SH-SY5Y (cell line): ENCODE data around the gene TMEM53.

Experiments used
- GATA2 ChIP-seq: IDR thresholded peaks from 2 replicates; pipeline ENCODE4 v1.6.1; 2011; ENCODE audit warnings: mild to moderate bottlenecking, low read depth, low read length
- GATA3 ChIP-seq: IDR thresholded peaks from 2 replicates; pipeline ENCODE4 v1.6.1; 2011; ENCODE audit warnings: low read depth, mild to moderate bottlenecking, low read length, moderate library complexity

Gene TMEM53

DNA sequence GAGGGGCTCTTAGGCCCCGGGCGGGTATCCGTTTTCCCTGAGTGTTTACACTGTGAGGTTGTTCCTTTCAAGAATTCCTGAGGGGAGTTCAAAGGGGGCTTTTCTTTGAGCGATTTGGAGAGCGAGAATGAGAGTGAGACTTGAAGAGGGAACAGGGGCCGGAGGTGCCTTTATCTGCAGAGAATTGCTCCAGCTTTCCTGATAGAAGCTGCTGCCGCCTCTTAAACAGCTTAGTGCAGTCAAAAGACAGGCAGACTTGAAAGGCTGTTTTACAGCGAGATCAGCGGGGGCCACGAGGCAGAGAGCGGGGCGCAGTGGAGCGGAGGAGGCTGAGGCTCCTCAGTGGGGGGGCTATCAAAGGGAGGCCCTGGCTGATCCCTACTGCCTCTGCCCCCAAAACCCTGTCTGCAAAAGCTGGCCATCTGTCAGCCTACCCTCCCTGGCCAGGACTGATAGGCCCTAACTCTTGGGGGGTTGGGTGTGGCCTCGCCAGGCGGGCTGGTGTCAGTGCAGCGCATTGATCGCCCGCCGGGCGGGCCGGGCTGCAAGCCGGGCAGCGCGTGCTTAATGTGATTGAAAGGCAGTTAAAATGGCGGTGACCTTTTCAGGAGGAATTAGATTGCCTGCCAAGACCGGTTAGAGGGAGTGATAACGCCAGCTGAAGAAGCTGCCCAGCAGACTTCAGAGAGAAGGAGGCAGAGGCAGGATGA is 36.4 kb downstream of the TMEM53 start:
- TF ChIP-seq GATA2: no peak
- TF ChIP-seq GATA3: no peak

DNA sequence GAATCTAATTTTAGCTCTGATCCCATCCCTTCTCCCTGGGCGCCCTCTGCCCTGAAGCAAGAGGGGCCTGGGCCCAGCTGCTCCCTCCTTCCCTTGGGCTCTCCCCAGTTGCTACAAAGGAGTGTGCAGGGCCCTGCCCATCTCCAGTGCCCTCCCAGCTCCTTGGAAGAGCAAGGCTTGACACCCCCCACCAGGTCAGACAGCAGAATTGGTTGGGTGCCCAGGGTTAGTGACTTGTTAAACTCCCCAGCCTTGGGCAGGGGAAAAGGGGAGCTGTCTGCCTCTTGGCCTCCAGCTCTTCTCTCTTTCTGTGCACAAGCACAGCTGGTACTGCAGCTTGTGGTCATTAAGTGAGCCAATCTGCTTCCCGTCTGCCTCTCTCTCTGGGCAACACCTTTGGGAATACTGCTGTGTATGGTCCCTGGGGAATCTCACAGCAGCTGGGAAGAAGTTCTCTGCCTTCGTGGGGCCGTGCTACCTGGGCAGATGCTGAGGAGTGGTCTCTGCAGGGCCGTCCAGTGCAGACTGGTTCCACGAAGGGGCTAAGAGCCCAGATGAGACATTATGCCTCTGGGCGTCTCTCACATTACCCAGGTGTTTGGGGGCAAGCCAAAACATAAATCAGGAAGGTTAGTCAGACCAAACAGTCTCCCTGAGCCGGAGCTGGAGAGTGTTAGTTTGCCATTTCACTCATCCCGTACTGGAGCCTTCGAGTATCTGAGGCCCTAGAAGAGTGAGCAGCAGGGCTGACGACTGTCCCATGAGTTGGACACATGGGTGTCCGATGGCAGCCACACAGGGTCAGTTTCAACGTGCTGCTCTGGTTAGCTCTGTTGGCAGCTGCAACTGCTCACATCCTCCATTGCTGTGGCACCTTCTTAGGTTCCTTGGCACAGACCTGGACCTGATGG is 37.3 kb downstream of the TMEM53 start:
- TF ChIP-seq GATA3 (no peak), GATA2 (no peak)

DNA sequence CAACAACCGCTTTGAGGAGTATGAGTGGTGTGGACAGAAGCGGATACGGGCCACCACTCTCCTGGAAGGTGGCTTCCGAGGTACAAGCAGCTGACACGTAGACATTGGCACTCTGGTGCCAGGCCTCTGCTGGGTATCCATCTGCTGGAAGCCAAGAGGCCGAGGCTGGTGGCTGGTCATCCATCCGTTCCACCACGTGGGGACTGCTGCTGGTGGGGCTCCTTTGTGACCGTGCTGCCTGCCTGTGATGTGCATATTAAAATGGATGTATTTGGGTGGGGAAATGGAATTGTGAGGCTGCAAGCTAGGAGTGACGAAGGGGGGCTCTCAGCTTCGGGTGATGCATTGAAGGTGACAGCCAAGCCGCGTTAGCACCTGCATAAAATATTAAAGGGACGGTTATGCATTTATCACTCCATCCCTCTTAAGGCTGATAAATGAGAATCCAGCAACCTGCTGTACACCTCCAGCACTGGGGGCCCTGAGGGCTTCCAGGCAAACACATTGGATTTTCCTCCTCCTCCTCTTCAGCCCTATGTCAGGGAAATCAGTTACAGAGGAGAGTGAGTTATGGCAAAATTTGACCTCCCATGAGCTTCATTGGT is 38.1 kb downstream of the TMEM53 start:
- TF ChIP-seq GATA3 (no peak), GATA2 (no peak)

DNA sequence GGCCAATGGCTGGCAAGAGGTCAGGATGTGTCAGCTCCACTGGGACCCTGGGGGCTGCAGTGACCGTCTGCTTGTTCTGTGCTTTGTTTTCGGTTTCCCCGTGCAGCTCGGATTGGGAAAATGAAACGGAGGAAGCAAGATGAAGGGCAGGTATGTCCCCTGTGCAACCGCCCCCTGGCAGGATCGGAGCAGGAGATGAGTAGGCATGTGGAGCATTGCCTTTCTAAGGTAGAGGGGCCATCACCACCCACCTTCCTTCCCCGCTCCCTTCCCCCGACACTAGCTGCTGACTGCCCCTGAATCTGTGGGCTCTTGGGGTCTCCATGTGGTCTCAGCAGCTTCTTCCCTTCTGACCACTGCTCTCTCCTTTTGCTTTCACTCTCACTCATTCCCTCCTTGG is 38.8 kb downstream of the TMEM53 start:
- TF ChIP-seq GATA2 (no peak), GATA3 (no peak)

DNA sequence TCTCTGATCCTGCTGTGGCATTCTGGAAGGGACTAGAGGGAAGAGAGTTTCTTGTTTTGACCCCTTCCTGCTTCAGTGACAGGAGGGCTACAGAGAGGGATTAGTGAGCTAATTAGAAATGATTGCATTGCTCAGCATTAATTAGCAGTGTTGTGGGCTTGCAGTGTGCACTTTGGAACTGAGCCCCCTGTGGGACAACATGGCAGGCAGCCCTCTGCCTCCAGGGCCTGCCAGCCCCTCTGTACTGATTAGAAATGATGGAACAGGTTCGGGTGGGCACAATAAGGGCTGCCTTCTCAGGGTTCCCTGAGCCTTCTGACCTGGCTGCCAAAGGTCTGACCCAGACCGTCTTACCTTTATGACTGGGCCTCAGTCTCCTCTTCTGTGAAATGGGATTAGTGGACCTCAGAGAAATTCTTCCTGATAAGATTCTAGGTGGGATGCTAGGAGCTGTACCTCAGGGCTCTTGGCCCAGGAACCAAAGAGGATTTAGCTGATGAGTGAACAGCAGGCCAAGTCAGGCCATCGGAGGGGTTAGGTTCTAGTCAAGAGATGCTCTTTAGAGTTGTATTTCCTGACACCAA is 39.6 kb downstream of the TMEM53 start:
- TF ChIP-seq GATA2: no peak
- no peak for TF ChIP-seq GATA3

DNA sequence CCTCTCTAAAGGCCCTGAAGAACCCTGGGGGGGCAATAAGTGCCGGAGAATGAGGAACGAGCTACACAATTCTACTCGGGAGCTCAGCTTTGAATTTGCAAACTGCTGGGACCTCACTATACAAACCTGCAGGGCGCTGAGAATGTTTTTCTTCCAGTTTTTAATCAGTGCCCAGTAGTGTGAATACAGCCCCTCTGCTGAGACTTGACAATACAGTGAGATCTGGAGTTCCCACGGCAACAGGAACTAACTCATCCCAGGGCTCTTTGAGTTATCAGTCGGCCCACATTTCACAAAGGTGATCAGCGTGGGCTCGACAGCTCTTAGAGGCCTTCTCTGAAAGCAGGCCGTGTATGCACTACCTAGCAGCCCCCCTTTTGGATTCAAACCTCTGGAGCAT is 41.7 kb downstream of the TMEM53 start:
- TF ChIP-seq GATA2 (no peak), GATA3 (no peak)

DNA sequence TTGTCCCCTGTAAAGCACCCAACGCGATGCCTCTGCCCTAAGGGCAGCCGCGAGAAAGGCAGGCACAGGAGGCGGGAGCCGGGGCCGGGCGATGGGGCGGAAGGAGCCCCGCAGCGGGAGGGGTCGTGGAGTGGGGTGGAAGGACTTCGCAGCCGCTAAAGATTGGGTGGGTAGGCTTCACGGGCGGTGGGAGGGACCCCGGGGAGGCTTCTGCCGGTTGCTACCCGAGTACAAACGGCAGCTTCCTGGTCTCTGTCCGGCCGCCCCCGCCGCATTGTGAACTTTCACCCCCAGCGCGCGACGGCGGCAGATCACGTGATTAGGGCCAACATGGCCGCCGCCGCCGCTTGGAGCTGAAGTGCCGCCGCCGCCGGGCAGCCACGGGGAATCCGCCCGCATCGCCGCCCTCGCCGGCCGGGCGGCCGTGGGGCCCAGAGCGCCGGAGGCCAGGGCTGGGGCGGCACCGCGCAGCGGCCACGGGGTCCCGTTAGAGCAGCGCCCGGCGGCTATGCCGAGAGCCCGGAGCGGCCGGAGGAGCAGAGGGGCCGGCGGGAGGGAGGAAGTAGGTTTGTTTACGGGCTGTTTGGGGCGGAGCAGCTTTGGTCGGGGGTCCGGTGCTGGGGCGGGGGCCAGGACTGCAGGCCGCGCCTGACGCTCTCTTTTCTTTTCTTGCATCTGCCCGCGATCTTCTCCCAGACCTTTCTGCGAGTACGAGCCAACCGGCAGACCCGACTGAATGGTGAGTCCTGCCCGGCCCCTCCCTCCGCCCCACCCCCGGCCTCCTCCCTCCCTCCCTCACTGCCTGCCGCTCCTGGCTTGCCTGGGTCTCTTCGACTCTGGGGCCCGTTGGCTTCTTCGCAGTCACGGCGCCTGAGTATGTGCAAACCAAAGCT is 42.4 kb downstream of the TMEM53 start:
- TF ChIP-seq GATA3 (no peak), GATA2 (no peak)

DNA sequence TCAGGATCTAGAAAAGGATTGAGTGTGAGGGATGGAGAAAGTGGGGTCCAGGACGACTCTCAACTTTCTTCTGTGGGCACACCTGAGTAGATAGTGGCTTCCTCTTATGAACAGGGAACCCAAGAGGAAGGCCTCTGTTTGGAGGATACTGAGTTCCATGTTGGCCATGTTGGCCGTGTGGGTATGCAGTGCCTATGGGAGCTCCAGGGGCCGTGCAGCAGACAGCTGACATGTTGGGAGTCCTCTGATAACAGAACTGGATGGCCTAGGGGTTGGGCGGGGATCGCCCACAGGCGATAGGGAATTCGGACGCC is 43.0 kb downstream of the TMEM53 start:
- TF ChIP-seq GATA2: no peak
- no peak for TF ChIP-seq GATA3

DNA sequence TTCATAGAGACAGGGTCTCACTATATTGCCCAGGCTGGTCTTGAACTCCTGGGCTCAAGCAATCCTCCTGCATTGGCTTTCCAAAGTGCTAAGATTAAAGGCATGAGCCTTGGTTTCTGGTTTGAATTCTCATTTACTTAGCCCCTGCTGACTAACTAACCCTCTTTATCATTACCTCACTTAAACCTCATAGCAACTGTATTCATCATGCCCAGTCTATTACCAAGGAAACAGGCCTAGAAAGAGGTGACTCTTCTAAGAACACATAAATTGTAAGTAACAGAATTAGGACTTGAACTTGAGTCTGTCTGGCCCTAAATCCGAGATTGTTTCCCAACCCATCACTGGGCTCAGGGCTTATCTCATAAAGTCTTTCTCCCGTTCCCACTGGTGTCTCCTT is 44.2 kb downstream of the TMEM53 start:
- no peak for TF ChIP-seq GATA3
- no peak for TF ChIP-seq GATA2

DNA sequence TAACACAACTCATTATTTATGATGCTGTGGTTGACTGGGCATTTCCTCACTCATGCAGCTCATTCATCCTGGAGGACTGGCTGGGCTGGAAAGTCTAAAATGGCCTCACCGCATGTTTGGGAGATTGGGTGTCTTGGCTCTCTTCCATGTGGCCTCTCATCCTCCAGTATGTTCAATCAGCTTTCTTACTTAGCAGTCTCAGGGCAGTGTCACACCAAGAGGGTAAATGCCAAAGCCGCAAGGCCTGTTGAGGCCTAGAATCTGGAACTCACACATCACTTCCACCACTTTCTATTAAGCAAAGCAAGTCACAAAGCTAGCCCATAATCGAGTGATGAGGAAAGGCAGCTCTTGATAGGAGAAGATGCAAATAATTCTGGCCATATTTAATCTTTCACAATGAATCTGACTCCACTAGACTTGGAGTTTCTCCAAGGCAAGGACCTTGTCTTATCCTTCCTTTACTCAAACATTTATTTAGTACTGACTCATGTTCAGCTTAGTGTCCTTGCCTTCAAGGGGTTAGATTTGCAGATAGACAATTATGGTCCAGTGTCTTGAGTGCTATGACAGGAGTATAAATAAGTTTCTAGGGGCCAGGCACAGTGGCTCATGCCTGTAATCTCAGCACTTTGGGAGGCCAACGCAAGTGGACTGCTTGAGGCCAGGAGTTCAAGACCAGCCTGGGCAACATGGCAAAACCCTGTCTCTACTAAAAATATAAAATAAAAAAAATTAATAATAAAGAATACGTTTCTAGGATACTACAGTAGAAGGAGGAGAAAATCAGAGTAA is 45.1 kb downstream of the TMEM53 start:
- TF ChIP-seq GATA3 (no peak), GATA2 (no peak)

DNA sequence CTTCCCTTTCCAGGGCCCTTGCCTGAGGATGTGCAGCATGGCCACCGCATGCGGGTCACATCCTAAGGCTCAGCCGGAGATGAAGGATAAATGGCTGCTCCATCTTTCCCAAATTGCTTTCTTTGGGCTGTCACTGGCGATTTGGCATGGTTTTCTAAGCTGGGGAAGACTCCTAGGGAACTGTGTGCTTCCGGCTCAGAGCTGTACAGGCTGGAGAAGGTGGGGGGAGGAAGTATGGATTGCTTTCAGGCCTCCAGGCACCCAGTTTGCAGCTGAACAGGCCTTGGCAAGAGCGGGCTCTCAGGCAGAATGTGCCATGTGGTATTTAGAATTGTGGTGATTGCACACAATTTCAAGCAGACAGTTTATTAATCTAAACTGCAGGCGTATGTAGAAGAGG is 48.9 kb downstream of the TMEM53 start:
- TF ChIP-seq GATA2 (no peak), GATA3 (no peak)

DNA sequence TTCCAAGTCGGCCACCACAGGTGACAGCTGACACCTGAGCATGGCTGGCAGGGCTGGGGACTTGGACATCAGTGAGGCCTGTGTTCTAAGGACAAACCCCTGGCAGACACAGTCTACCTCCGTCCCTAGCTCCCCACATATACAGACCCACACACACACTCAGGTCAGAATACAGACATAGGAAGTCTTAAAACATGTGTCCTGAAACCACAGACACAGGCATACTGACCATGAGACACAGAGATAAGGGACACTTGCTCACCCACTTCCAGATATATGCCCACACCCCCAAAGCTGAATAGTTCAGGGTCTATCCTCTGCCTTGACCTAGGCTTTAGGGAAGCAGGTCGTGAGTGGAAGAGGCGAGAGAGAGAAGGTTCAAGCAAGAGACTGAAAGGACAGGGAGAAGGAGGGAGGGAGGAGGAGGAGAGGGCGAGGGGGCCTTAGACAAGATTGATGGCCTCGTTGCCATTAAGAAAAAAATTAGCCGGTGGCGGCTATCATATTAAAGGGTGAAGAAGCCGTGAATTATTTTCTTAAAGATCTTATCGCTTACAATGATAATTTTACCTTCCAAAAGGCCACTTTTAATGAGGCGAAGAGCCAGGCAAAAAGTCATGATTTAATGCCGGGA is 49.9 kb downstream of the TMEM53 start:
- TF ChIP-seq GATA3 (no peak), GATA2 (no peak)

DNA sequence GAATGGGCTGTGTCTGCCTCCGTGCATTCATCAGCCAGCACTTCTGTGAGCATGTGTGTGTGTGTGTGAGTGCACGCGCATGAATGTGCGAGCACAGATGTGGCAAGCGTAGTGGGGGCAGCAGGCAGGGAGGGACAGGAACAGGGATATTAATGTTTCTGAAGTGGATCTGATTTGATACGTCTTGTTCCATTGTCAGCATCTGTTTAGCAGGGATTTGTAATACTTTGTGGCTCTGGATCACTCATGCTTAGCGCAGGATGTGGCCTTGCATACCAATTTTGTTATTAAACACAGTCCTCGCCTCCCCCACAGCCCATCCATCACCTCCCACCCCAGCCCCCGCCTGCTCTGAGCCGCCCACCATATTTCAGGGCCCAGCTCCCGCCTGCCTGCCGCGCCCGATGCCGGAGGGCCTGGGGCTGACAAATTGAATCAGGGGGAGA is 52.4 kb downstream of the TMEM53 start:
- TF ChIP-seq GATA3 (no peak), GATA2 (no peak)
